Activated T-cell treated with anti-CD3 and anti-CD28 coated beads for 24 hours (primary cell): Measurements from ENCODE around the gene ADAMTS13.

ENCODE experiments used
- DNase-seq: peaks from one replicate; pipeline ENCODE4 v3.0.0-alpha.2; 2020; ENCODE audit warnings: low read depth

ADAMTS13 gene

GRCh38 chr9:133472277-133472645, 50.1 kb downstream of the ADAMTS13 start:
- DNase-seq = no peak

GRCh38 chr9:133472753-133473378, 50.7 kb downstream of the ADAMTS13 start:
- no peak for DNase-seq

- DNase-seq = no peak
These were observed 51.6 kb downstream of the ADAMTS13 start for GRCh38 chr9:133473743-133474142.

- DNase-seq = no peak
These were observed 52.0 kb downstream of the ADAMTS13 start for GRCh38 chr9:133474215-133474614.

DNA sequence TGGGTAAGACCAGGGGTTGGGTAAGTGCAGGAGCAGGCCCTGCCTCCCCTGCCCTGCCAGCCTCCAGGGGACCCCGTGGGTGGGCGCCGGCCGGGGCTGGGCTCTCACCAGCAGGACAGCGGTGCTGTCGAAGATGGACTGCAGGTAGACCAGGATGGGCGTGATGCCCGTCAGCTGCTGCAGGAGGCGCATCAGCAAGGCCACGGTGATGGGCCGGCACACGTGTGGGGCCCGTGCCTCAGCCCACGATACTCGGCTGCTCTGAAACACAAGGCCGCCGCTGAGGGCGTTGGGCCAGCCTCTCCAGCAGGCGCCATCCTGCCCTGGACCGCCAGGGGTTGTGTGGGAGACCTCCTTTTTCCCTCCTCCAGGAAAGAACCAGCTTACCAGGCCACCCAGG, 52.7 kb downstream of the ADAMTS13 start:
- DNase-seq = no peak

- no peak for DNase-seq
These were observed 53.3 kb downstream of the ADAMTS13 start for GRCh38 chr9:133475292-133476012.

- no peak for DNase-seq
These were observed 54.1 kb downstream of the ADAMTS13 start for GRCh38 chr9:133476036-133476931.

DNA sequence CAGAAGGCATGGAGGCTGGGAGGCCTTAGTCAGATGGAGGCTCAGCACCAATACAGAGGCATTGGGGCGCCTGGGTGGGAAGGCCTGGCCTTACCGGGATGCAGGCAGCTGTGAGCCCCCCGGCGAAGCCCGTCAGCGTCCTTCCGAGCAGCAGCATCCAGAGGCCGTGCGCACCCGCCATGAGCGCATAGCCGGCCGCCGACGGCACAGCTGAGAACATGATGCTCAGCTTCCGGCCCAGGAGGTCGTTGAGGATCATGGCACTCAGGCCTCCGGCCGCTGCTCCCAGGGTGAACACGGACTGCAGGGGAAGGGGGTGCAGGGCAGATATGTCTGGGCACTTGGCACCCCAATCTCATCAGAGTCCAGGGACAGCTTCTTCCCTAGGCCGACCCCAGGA, 54.8 kb downstream of the ADAMTS13 start:
- no peak for DNase-seq

DNA sequence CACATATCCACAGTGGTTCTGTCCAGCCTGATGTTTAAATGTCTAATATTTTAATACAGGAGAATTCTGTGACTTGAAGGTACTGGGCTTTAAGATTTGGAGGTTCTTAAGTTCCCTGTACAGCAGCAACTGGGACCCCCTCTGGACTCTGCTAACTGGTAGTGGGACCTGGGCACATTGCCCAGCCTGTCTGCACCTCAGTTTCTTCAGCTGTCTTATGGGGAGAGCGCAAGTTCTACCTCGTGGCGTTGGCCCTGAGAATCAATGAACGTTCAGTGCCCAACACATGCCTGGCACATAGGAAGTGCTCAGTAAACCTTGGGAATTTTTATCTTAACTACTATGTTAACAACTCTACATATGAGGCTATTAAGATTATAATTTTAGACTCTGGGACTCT, 55.3 kb downstream of the ADAMTS13 start:
- no peak for DNase-seq

GRCh38 chr9:133477992-133478850, 56.1 kb downstream of the ADAMTS13 start:
- no peak for DNase-seq

DNA sequence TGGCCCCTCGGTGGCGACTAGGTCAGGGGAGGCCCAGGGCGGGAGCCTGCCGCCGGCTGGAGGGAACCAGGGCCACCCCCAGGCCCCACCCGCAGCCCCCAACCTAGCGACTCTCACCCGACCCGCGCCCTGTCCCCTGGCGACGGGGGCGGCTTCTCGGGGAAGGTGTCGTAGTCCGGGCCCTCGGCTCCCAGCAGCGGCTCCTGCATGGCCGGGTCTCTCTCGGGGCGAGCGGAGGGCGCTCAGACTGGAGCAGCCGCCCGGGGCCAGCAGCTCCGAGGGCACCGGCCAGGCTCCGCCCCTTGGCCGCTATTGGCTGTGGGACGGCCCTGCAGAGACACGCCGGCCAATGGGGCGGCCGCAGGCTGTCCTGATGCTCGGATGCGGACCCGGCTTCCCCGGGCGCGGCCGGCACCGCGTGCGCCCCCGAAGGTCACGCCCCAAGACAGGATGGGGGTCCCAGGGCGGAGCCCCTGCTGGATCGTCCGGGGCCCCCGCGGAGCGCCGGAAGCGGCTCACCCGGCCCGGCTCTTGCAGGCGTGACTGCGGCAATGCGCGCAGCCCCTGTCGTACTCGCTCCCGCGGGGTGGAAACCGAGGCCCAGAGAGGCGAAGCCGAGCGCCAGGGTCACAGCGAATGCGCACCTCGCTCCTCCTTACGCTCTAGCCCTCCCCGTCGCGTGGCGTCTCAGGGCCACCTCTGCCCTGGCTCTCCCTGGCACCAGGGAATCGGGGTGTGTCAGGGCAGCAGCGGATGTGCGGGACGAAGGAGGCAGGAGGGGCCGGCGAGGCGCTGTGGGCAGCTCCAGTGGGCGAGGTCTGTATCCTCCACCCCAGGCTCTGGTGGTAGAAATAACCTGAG, 56.9 kb downstream of the ADAMTS13 start, which contains the start of gene SLC2A6:
SLC2A6 (minus strand) TSS at position 249 of the 861 bp plus-strand sequence; CDS start at position 209, 40 bp downstream.
- peak; percentile 77 for DNase-seq

DNA sequence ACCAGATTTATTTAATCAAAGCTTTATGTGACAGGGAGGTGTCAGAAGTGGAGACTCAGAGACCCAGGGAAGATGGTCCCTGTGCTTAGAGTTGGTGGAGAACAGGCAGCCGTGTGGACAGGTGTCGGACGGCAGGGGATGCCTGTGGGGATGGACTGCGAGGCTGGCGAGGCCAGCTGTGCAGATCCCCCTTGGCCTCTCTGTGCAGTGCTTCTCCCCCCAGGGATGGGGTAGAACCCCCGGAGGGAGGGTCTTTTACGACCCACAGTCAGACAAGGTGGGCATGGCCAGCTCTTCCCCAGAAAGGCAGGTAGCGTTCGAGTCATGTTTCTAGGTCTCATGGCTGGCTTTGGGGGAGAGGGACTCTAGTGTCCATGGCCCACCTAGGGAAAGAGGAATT, 61.4 kb downstream of the ADAMTS13 start:
- DNase-seq = no peak

DNA sequence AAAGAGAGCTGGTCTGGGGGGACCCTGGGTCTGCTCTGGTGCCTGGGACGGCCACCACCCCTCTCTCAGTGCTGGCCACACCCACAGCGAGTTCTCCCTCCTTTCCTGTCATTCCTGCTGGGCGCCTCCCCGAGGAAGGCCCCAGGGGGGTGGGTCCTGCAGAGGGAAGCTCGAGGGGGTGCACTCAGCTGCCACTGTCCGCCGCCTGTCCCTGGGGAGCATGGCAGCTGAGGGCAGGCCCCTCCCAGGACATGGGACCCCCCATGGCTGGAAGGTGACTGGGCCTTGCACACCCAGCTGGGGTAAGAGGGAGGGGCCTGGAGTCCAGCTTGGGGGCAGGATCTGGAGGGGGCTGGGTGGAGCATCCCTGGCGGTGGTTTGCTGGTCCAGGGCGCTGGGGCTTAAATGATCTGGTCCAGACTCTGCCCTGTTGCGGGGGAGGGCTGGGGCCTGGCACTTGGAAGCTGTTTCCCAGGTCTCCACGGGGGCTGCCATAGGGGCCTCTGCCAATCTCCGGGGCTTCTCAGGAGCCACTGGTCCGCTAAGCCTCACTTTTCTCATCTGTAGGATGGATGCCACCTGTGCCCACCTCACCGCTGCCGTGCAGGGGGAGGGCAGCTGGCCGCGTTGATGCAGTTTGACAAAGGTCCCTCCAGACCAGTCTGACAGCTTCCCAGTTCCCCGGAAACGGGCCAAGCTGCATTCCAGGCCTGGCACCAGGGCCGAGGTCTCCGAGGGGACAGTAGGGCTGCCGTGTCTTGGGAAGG, 62.7 kb downstream of the ADAMTS13 start:
- no peak for DNase-seq

- no peak for DNase-seq
These were observed 63.5 kb downstream of the ADAMTS13 start for GRCh38 chr9:133485531-133486260.

DNA sequence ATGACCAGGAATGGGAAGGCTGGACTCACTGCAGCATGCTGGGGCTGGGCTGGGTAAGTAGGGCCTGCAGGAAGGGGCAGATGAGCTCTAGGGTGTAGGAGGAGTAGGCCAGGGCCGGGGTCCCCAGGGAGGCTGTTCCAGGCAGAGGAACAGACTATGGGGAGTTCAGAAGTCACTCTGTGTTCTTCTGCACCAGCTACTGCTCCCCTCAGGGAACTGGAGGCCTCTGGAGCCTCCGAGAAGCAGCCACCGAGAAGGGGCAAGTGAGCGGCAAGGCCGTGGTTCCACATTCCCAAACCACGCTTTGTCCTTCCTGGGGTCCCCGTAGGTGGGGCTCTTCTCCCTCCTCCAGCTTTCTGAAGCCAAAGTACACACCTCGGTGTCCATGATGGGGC, 65.2 kb downstream of the ADAMTS13 start:
- no peak for DNase-seq

DNA sequence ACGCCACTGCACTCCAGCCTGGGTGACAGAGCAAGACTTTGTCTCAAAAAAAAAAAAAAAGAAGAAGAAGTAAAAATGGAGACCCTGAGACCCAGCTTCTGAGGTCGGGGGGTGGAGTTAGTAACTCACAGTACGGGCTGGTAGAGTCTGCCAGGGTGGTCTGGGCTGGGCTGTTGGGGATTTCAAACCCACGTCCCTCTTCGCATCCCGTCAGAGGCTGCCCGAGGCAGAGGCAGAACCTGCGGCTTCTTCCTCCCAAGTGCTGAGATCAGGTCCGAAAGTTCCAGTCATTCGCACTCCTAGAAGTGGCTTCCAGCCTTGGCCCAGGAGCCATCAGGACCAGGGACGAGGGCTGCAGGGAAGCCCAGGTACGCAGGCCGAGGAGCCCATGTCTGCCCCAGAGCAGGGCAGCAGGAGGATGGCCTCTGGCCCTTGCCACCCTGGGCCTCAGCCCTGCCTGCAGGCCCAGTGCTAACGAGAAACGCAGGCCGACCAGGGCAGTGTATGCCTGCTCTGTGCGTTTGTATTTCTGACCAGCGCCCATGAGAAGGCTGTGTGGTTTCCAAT, 66.6 kb downstream of the ADAMTS13 start:
- no peak for DNase-seq

DNA sequence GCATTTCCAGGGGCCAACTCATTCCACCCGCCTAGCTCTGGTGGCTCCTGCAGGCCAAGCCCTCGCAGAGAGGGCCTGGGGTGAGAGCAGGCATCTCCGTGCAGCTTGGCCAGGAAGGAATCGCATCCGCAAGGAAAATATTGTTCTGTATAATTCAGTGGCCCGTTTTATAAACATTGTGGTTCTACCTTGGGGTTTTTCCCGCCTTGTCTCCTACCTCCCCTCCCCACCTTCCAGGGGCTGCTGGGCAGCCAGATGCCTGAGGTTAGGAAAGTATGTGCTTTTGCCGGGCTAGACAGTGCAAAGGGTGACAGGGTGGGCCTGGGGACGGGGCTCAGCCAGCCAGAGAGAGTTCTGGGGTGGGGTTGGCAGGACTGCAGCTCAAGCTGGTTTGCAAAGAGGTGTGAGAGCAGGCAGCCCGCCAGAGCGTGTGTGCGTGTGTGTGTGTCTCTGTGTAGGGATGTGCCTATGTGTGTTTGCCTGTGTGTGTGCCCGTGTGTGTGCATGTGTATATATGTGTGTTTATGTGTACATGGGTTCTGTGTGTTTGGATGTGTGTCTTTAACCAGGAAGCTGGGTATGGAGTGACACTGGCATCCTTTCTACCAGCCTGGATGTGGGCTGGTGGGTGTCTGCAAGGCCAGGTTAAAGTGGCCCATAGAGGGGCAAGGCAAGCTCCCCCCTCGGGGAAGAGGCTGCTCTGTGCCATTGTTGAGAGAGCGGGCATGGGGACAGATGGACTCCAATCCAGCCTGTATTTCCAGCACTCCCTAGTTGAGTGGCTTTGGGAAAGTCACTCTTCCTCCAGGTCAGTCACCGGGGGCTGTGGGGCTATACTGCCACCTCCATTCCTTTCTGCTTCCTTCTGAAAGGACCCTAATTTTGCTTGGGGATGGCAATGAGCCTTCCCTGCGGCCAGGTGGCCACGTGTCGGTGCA, 67.4 kb downstream of the ADAMTS13 start:
- no peak for DNase-seq

- DNase-seq = no peak
These were observed 68.1 kb downstream of the ADAMTS13 start for GRCh38 chr9:133490201-133490681.
